Melanocyte of skin (primary cell): Measurements from ENCODE around the gene HSD11B2. TPM values are rescaled to one million over a fixed set of nuclear protein-coding genes. Genes with fewer than 3 reads are reported as not detected.

Source experiments
- small RNA-seq, 2 donors: library from RNA; depleted of rRNA; stranded (forward); fragments of <200 nt; gene quantifications; one replicate each; pipeline ENCODE3, GENCODE V24; 2012
- total RNA-seq, 2 donors: library from RNA; depleted of rRNA; stranded (reverse); fragments of >200 nt; gene quantifications; 2 replicates each; pipeline ENCODE4 v1.2.3, GENCODE V29; 2012

Gene HSD11B2
- under 1 TPM in 1 of 2 donors, not detected in 1; 0.33 TPM for total RNA-seq

DNA sequence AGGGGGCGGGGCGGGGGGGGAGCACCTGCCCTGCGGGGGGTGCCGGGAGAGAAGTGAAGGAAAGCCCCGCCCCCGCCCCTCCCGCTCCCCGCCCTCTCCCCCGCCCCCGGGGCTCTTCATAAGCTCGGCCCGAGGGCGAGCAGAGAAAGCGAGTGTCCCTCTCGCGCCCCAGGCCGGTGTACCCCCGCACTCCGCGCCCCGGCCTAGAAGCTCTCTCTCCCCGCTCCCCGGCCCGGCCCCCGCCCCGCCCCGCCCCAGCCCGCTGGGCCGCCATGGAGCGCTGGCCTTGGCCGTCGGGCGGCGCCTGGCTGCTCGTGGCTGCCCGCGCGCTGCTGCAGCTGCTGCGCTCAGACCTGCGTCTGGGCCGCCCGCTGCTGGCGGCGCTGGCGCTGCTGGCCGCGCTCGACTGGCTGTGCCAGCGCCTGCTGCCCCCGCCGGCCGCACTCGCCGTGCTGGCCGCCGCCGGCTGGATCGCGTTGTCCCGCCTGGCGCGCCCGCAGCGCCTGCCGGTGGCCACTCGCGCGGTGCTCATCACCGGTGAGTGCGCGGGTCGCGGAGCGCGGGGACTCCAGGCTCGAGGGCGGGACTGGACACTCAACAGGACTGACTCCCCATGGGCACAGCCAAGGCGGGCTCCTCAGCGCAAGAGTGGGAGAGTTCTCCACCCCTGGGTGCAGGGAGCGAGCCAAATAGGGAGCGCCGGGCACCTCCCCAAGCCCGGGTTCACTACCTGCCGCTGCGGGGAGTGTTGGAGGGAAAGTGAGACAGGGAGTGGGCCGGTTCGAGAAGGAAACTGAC lies at the start of gene HSD11B2:
Gene HSD11B2 (plus strand): TSS at position 145 of the 798 bp plus-strand sequence. CDS start 128 bp downstream, at position 273.

DNA sequence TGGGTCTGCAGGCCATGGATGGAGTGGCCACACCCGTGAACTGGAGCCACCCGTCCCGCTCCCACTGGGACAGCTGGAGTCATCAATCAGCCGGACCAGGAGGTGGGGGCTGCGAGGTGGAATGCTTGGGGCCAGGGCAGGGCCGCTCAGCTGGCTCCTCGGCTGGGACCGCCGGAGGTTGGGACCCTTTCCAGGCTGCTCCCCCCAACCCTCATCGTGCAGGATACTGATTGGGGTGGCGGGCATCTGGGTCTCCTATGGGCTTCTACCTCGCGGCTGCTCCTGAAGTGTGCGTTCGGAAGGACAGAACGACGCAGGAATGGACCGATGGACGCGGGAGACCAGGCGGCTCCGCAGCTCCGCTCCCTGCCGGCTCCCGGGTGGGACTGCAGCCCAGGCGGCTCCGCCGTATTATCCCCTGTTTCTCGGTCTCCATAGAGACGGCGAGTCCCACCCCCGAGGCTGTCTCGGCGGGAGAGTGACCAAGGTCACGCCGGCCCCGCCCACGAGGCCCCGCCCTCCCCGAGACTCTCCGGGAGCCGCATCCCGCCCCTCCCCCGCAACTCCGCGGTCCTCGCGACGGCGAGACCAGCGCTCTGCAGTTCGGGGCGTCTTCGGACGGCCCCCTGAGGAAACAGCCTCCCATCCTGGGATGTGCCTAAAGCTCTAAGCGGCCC lies 37.7 kb upstream of the HSD11B2 start, which contains the start of gene TPPP3:
Gene TPPP3 (minus strand): TSS at position 388 of the 677 bp plus-strand sequence. CDS start 2,387 bp downstream, outside the sequence.

DNA sequence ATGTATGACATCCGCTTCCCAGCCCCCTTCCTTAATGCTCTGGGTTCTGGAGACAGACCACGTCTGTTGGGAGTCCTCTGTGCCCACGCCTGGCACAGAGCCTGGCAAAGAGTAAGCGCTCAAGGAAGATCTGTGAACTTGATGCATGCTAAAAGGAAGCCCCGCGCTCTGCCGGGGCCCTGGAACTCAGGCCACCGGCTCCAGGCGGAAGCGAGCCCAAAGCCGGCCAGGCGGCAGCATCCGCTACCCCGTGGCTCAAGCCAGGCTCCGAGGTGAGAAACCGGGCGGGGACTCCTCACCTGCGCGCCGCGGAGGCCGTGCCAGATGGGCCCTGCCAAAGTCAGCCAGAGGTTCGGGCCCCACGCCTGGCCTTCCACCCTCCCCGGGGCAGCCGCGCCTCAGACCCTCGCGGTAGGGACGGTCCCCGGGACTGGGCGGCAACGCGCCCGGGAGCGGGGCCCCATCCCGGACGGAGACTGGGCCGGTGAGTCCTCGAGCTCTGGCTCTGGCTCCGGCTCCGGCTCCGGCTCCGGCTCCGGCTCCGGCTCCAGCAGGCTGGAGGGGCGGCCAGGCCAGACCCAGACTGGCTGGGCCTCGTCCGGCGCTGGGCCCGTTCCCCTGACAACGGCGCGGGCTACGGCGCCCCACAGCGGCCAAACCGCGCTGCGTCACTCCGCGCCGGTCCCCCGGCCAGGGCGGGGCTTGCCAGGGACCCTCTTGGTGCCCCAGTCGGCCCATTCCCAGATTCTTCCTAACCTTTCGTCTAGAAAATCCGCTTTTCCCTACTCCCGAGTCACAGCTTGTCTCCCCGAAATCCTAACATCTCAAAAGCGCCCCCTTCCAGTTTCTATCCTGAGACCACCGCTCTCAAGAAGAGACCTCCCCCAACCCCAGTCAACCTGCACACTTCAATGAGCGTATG lies 14.8 kb upstream of the HSD11B2 start, which contains the start of gene ZDHHC1:
Gene ZDHHC1 (minus strand): TSS at position 606 of the 922 bp plus-strand sequence. CDS start 8,702 bp downstream, outside the sequence.

DNA sequence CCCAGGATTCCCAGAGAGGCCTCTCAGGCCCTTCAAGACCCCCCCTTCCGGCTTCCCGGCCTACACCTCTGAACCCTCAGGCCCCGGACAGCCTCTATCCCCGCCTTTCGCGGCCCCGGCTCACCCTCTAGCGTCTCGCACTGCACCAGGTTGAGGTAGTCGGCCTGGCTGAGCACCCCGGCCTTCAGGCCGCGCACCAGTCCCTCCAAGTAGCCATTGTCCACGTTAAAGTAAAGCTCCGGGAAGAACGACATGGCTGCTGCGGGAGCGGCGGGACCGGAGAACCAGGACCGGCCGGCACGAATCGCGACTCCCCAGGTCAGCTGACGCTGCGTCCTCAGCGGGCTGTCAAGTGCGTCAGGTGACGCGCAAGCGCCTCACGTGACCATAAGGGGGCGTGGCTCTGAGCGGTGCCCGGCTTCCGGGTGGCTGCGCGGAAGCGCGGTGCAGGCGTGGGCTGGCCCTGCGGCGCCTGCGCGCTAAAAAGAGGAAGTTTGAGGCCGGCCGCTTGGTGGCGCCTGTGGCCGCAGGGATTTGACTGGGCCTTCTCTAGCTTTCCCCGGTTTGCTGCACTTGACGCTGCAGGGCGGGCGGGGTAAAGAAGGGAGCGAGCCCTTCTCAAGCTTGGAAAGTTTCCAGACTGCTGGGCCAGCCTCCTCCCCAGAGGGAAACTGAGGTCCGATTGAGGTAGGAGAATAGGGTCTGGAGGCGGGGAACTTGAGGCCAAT lies 50.1 kb downstream of the HSD11B2 start, which contains the start of gene ATP6V0D1:
Gene ATP6V0D1 (minus strand): TSS at position 325 of the 728 bp plus-strand sequence. CDS start 71 bp downstream, at position 254.

DNA sequence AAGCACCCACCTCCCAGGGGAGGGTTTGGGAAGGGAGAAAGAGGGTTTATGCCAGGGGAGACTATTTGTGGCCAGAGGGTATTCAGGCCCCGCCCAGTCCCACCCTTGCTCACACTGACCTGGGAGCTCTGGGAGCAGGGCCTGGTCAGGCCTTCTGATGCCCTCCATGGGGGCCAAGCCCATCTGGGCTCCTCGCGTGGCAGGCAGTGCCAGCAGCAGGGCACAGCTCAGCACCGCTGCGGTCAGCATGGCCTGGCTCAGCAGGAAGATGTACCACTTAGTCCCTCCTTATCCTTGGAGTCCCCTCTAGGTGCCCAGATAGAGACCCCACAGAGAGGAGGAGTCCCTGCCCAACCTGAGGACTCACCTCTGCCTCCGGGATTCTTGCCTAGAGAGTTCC lies 52.2 kb downstream of the HSD11B2 start, which contains the start of gene AGRP:
Gene AGRP (minus strand): TSS at position 398 of the 400 bp plus-strand sequence. CDS start 149 bp downstream, at position 249.

Small RNA genes within 50 kb of the gene (small RNA-seq; reads per million reads assigned to genes)
- 0 reads per million in 2 donors for gene RNU1-123P

Other genes with a start within 250 kb of the HSD11B2 start
- 10 to 100 TPM; 16.0 to 16.2 TPM for gene MATCAP1, start 247.2 kb upstream of the HSD11B2 start, total RNA-seq
- gene EXOC3L1, start 241.0 kb upstream of the HSD11B2 start, total RNA-seq = not detected
- 10 to 100 TPM; 54.0 to 81.6 TPM for gene E2F4, start 239.0 kb upstream of the HSD11B2 start, total RNA-seq
- under 1 TPM; under 0.01 to 0.33 TPM for gene ELMO3, start 232.0 kb upstream of the HSD11B2 start, total RNA-seq
- gene TMEM208, start 204.0 kb upstream of the HSD11B2 start, total RNA-seq = 10 to 100 TPM; 27.6 to 28.9 TPM
- gene FHOD1, start 183.6 kb upstream of the HSD11B2 start, total RNA-seq = 10 to 100 TPM; 12.0 to 32.3 TPM
- gene SLC9A5, start 182.1 kb upstream of the HSD11B2 start, total RNA-seq = under 1 TPM; 0.67 to 0.69 TPM
- gene PLEKHG4, start 151.6 kb upstream of the HSD11B2 start, total RNA-seq = 10 to 100 TPM in 1 of 2 donors, 1 to 10 TPM in 1; 8.7 to 23.1 TPM
- under 1 TPM in 1 of 2 donors, not detected in 1; 0.33 TPM for gene KCTD19, start 104.4 kb upstream of the HSD11B2 start, total RNA-seq
- gene LRRC36, start 104.3 kb upstream of the HSD11B2 start, total RNA-seq = under 1 TPM in 1 of 2 donors, not detected in 1; 0.34 TPM
- gene TPPP3, start 37.6 kb upstream of the HSD11B2 start, total RNA-seq = under 1 TPM in 1 of 2 donors, not detected in 1; under 0.01 TPM
- gene ZDHHC1, start 14.6 kb upstream of the HSD11B2 start, total RNA-seq = 1 to 10 TPM; 5.0 to 10.0 TPM
- gene ATP6V0D1, start 50.0 kb downstream of the HSD11B2 start, total RNA-seq = 100 to 1,000 TPM; 213 to 301 TPM
- not detected for gene AGRP, start 52.4 kb downstream of the HSD11B2 start, total RNA-seq
- gene RIPOR1, start 97.7 kb downstream of the HSD11B2 start, total RNA-seq = 10 to 100 TPM; 26.8 to 27.0 TPM
- gene CTCF, start 131.4 kb downstream of the HSD11B2 start, total RNA-seq = 10 to 100 TPM; 22.4 to 31.0 TPM
- gene CARMIL2, start 214.0 kb downstream of the HSD11B2 start, total RNA-seq = not detected
- gene ACD, start 229.1 kb downstream of the HSD11B2 start, total RNA-seq = 10 to 100 TPM; 17.9 to 36.6 TPM
- gene PARD6A, start 229.8 kb downstream of the HSD11B2 start, total RNA-seq = 1 to 10 TPM in 1 of 2 donors, under 1 TPM in 1; 0.69 to 2.3 TPM
- 10 to 100 TPM in 1 of 2 donors, 1 to 10 TPM in 1; 7.9 to 17.0 TPM for gene ENKD1, start 235.6 kb downstream of the HSD11B2 start, total RNA-seq
- gene C16orf86, start 235.7 kb downstream of the HSD11B2 start, total RNA-seq = 1 to 10 TPM; 4.0 to 6.2 TPM